Fibroblast of skin of back (primary cell): ENCODE data around the gene RNF227. TPM values are rescaled to one million over a fixed set of nuclear protein-coding genes. Genes with fewer than 3 reads are reported as not detected.
"Not testable (repeated sequence)": the region's sequence is repeated elsewhere in the genome, so short reads cannot be mapped to it uniquely, and the experiment has no call there.

Experiments used
- DNase-seq: peaks from one replicate; pipeline ENCODE4 v3.0.0-alpha.2; 2013
- polyA plus RNA-seq, 2 experiments: library from polyadenylated mRNA; unstranded; fragments of 120-200 nt; gene quantifications; one replicate each; pipeline ENCODE4 v1.2.1, GENCODE V29; 2013; ENCODE audit not compliant: insufficient read length in 2 of 2

RNF227 gene
- polyA plus RNA-seq (2013, experiment 1 of 2; ENCODE audit: insufficient read length) = 1.4 TPM
- 1.4 TPM for polyA plus RNA-seq (2013, experiment 2 of 2; ENCODE audit: insufficient read length)

GRCh38 chr17:7915611-7916384 is at the start of gene RNF227:
RNF227 (minus strand) TSS chr17:7916289; CDS start chr17:7916195, 94 bp downstream.
- DNase-seq = peak; percentile 97

- DNase-seq = no peak
Measured at GRCh38 chr17:7961421-7961820, 45.3 kb upstream of the RNF227 start.

- no peak for DNase-seq
Measured at GRCh38 chr17:7959503-7960253, 43.6 kb upstream of the RNF227 start.

DNA sequence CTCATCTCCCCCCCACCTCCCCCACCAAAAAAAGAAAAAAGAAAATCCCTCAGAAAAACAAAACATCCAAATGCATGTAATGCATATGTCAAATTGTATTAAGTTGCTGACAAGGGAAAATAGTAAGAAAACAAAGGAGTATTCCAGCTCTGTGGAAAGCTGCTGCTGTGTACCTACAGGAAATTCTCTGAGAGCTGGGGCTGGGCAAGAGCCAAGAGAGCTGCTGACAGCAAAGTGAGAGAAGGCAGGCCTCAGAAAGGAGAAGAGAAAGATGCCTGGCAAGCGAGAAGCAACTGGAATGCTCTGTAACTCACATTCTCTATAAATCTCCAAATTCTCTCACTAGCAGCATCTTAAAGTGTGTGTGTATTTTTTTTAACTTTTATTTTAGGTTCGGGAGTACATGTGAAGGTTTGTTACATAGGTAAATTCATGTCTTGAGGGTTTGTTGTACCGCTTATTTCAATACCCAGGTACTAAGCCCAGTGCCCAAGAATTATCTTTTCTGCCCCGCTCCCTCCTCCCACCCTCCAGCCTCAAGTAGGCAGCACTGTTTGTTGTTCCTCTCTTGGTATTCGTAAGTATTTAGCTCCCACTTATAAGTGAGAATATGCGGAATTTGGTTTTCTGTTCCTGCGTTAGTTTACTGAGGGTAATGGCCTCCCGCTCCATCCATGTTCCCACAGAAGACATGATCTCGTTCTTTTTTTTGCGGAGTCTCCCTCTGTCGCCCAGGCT is 40.3 kb upstream of the RNF227 start:
- DNase-seq = no peak

GRCh38 chr17:7955414-7956227 is 39.5 kb upstream of the RNF227 start:
- DNase-seq = peak; percentile 7

- DNase-seq = not testable (repeated sequence)
Measured at GRCh38 chr17:7953266-7953665, 37.2 kb upstream of the RNF227 start.

GRCh38 chr17:7951143-7951792 is 35.2 kb upstream of the RNF227 start:
- DNase-seq = no peak

DNA sequence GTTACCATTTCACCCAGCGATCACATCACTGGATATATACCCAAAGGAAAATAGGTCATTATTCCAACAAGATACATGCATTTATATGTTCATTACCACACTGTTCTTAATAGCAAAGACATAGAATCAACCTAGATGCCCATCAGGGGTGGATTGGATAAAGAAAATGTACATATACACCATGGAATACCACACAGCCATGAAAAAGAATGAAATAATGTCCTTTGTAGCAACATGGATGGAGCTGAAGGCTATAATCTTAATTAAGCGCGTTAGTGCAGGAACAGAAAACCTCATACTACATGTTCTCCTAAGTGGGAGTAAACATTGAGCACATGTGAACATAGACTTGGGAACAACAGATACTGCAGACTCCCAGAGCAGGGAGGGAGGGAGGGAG is 34.5 kb upstream of the RNF227 start:
- no peak for DNase-seq

DNA sequence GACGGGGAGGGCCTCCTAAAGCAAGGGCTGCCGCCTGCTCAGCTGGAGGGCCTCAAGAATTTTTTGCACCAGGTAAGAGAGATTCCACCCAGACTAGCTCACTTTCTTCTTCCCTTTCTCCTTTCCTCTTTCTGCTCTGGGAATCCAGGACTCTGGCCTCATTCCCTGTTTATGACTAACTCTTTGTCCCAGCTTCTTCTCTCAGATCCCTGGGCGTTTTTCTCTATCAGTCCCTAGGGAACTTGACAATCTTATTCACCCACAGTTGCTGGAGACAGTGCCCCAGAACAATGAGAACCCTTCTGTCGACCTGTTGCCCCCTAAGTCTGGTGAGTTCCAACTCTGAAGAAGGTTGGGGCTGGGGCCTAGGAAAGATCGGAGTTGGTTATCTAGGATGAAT is 31.6 kb upstream of the RNF227 start:
- peak; percentile 22 for DNase-seq

DNA sequence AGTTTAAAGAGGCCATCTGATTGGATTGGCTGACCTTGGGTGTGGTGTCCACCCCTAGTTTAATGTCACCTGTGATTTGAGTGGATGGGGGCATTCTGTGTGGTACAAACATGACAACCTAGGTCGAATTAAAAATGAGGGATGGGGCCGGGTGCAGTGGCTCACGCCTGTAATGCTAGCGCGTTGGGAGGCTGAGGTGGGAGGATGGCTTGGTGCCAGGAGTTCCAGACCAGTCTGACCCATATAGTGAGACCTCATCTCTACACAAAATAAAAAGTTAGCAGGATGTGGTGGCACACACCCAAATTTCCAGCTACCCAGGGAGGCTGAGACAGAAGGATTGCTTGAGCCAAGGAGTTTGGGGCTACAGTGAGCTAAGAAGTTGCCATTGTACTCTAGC is 30.4 kb upstream of the RNF227 start:
- no peak for DNase-seq

- DNase-seq = no peak
Measured at GRCh38 chr17:7945651-7946050, 29.6 kb upstream of the RNF227 start.

DNA sequence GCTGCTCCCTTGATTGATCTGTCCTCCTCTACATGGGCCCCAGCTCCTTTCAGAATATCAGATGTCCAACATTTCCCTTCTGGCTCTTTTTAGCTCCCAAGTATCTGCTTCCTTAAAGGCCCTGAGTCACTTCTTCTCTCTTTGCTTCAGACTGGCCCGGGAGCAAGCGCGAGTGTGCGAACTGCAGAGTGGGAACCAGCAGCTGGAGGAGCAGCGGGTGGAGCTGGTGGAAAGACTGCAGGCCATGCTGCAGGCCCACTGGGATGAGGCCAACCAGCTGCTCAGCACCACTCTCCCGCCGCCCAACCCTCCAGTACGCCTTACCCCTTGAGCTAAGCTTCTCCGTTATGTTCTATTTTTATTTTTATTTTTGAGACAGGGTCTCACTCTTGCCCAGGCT is 28.2 kb upstream of the RNF227 start:
- DNase-seq = no peak

DNA sequence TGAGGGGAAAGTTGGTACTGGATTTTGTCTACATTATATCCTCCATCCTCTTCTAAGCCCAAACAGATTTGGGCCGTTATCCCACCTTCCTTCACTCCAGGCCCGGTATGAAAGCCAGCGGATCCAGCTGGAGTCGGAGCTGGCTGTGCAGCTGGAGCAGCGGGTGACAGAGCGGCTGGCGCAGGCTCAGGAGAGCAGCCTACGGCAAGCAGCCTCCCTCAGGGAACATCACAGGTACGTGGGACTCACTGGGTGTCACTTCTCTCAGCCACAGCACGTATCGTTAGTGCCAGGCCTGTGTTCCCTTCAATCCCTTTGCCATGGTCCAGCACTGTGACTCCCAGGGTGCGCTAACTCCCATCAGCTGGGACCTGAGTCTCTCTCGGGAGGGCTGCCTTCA is 27.2 kb upstream of the RNF227 start:
- DNase-seq = no peak

DNA sequence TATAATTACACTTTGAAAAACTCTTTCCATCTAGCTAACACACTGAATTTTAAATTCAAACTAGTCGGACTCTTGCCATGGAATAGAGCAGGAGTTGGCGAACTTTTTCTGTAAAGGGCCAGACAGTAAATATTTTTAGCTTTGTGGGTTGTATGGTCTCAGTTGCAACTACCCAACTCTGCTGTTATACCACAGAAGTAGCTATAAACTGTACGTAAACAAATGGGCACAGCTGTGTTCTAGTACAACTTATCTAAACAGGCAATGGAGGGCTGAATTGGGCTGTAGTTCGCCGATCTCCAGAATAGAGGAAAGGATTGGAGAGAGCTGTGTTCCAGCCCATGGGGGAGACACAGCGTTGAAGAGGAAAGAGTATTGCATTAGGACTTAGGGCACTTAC is 24.7 kb upstream of the RNF227 start:
- DNase-seq = no peak

GRCh38 chr17:7940034-7940433 is 23.9 kb upstream of the RNF227 start:
- no peak for DNase-seq

DNA sequence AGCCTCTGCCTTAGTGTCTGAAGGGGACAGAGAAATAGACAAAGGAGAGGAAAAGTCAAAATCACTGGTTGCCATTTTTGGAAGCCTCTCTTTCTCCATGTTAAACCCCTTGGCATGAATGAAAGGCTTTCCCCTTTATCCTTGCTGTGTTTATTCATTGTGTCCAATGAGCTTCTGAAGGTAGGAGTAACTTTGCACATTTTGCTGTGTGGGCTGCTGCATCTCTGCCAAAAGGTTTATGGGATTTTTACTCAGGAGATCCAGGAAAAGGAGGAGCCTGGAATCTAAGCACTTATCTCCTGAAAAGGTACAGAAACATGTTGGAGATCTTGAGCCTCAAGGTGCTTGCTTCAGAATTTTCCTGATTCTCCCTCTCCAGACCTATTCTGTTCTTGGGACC is 19.8 kb upstream of the RNF227 start:
- no peak for DNase-seq

- peak; percentile 80 for DNase-seq
Measured at GRCh38 chr17:7932949-7933348, 16.9 kb upstream of the RNF227 start.

GRCh38 chr17:7932483-7932891 is 16.4 kb upstream of the RNF227 start:
- peak; percentile 27 for DNase-seq

GRCh38 chr17:7931709-7932482 is 15.8 kb upstream of the RNF227 start, which contains the start of the genes CNTROB and TRAPPC1:
CNTROB (plus strand) TSS chr17:7932206; CDS start chr17:7933080, 874 bp downstream.
TRAPPC1 (minus strand) TSS chr17:7931946; CDS start chr17:7931829, 117 bp downstream.
- DNase-seq = peak; percentile 99

GRCh38 chr17:7930841-7931631 is 14.9 kb upstream of the RNF227 start:
- DNase-seq = no peak
